LNCAP (cell line): Measurements from ENCODE around the gene BCKDHB.

ENCODE experiments used
- TF ChIP-seq, protein P1 (sequence below): fragments of 450-650 bp; IDR thresholded peaks from 2 replicates; pipeline ENCODE4 v1.5.1; 2017; ENCODE audit warnings: mild to moderate bottlenecking

Gene BCKDHB

DNA sequence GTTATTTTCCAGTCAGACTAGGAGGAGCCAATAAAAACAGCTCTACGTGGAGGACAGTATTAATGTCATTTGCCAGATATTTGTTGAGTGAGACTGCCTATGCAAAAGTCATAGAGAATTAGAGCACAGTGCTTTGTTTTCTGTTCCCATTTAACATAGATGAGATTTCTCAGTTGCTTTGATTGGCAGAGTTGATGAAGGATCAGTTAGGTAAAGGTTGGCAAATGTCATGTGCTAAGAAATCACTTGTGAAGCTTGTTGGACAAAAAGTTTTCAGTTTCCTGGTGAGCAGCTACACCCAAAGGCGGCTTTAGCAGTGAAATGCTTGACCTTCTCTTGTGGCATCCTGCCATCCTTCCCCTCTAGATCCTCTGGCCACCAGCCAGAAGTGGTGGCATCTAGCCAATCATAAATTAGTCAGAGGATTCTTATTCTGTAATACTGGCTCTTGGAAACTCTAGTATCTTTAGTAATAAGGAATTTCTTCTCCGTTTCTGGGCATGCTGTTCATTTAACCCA lies 37.0 kb downstream of the BCKDHB start:
- TF ChIP-seq, protein P1, sequence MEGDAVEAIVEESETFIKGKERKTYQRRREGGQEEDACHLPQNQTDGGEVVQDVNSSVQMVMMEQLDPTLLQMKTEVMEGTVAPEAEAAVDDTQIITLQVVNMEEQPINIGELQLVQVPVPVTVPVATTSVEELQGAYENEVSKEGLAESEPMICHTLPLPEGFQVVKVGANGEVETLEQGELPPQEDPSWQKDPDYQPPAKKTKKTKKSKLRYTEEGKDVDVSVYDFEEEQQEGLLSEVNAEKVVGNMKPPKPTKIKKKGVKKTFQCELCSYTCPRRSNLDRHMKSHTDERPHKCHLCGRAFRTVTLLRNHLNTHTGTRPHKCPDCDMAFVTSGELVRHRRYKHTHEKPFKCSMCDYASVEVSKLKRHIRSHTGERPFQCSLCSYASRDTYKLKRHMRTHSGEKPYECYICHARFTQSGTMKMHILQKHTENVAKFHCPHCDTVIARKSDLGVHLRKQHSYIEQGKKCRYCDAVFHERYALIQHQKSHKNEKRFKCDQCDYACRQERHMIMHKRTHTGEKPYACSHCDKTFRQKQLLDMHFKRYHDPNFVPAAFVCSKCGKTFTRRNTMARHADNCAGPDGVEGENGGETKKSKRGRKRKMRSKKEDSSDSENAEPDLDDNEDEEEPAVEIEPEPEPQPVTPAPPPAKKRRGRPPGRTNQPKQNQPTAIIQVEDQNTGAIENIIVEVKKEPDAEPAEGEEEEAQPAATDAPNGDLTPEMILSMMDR, result no peak

DNA sequence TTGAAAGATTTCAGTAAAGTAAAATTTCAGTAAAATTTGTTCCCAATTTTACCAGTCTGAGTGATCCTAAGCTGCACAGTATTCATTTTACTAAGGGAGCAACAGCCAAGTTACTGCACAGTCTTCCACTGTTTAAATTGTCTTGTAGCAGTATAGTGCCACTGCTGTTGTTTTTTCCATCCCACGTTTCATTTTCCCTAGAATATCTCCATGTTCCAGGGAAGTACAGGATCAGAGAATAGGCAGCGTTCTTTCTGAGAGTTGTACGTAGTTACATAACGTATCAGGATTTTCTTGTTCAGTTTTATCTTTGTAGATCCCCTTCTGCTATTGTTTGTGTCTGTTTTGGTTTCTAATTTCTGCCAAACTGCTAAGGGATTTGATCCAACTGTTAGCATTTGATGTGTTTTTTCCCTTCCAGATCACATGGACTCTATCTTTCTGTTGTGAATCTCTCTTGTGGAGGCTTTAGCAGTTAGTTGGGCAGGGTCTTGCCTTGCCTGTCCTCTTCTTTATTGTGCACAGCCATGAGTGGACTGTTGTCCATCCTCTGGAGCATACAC lies 38.4 kb downstream of the BCKDHB start:
- TF ChIP-seq, protein P1, result no peak

DNA sequence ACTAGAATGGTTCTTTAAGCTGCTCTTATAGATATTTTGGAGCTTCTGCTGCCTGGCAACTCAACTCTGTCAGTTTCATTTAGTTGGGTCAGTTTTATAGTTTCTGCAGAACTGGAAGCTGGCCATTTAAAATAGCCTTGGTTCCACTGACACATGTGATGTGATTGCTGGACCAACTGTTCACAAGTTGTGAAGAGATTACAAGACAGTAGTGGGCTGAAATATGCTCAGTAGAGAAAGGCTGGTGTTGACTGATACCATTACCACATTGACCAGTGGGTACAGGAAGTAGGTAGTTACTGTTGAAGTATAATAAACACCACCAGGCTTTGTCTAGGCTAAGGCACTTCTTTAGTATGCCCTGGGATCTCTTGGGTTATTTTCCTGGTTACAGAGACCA lies 39.0 kb downstream of the BCKDHB start:
- TF ChIP-seq, protein P1, result no peak

DNA sequence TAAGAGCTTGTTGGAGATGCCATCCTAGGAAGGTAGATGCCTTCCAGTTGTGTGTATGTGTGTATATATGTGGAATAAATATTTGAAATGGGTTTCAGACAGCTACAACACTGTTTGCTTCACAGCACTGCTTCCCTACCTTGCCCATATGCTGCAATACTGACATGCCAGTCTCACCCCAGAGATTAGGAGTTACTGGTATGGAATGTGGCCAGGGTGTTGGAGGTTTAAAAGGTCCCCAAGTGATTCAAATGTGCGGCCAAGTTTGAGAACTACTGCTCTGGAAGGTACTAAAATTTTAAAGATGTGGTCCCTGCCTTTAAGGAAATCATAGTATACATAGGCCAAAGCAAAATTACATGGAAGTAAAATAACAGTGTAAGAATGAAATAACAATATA lies 39.5 kb downstream of the BCKDHB start:
- TF ChIP-seq, protein P1, result no peak

DNA sequence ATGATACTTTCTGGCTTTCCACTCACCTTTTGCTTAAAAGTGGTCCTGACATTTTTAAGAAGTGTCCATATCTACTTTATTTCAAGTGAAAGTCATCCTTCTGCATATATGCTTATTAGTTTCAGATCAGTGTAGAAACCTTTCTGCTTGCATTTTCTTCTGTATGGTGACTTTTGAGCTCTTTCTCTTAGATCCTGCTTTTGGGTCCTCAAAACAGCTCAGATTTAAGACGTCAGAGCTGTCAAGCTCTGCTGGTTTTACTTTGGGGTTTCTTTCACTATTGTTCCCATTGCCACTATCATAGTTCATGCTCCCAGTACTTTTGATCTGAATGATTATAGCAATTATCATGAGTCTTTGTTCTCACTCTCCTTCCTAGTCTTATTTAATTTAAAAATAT lies 41.7 kb downstream of the BCKDHB start:
- TF ChIP-seq, protein P1, result no peak

DNA sequence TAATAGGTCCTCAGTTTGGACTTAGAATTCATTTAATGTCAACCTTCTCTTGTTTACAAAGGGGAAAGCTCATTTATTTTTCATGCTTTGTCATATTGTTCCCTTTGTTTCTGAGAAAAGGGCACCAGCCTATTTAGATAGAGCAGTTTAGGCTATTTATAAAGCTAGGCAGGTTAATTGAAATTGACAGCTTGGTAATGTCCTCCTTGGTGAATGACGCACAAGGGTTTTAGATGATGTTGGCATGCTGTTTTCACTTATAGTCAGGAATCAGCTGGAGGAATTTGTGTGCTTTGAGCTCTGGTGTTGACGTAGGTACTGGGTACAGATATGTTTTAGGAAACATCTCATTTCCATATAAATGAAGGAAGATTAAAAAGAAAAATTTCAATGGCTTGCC lies 45.2 kb downstream of the BCKDHB start:
- TF ChIP-seq, protein P1, result no peak

DNA sequence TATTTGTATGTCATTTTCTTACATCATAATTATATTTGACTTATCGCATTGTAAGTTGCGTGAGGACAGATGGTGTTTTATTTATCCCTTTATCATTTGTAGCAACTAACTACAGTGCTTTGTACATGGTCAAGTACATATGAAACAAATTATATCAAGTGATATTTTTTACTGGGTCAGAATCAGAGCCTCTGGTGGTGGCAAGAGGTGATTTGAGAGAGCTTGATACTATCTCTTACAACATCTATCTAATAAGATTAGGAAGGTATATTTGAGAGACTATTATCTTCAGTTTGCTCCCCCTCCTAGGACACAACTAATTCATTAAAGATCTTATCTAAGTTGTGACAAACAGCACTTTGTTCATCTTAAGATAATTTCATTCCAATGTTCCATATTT lies 47.7 kb downstream of the BCKDHB start:
- TF ChIP-seq, protein P1, result no peak

DNA sequence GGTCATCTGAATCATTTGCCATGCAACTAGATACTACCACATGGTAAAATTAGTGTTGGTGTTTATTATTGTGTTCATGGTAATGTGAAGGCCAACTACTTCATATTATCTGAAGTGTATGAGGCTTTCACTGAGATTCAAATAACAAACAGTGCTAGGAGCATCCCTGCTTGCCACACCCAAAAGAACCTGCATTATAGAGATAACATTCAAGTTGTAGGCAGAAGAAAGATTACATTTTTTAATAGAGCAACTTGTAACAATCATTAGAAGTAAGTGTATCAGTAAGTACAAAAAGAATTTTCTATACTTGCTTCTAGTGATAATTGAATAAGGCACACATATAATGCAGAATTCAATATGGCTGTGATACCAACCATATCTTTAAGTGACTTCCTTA lies 49.8 kb downstream of the BCKDHB start:
- TF ChIP-seq, protein P1, result no peak
